GM19240 (cell line): ENCODE measurements around the gene TKTL2.
"Not testable (repeated sequence)": the region's sequence is repeated elsewhere in the genome, so short reads cannot be mapped to it uniquely, and the experiment has no call there.

Source experiments
- DNase-seq: peaks from one replicate; pipeline ENCODE4 v3.0.0; 2011; ENCODE audit warnings: low spot score; ENCODE audit not compliant: insufficient read length

Gene TKTL2

GRCh38 chr4:163448540-163449203, 24.9 kb downstream of the TKTL2 start:
- DNase-seq = no peak

- no peak for DNase-seq
These were observed 26.1 kb downstream of the TKTL2 start for GRCh38 chr4:163447481-163447880.

GRCh38 chr4:163447023-163447422, 26.5 kb downstream of the TKTL2 start:
- DNase-seq = not testable (repeated sequence)

- DNase-seq = no peak
These were observed 33.5 kb downstream of the TKTL2 start for GRCh38 chr4:163440040-163440439.
